DOHH2 (cell line): ENCODE data around the gene MGME1.

Experiments used
- H3F3A ChIP-seq: fragments of 200-600 bp; sonication (generic), shearing (Covaris generic); 2 replicates; pipeline ENCODE4 v1.6.0; 2016; ENCODE audit warnings: antibody characterized with exemption, mild to moderate bottlenecking; ENCODE audit not compliant: control insufficient read depth, insufficient read depth
- H3K27ac ChIP-seq: fragments of 200-600 bp; sonication (generic); 2 replicates; pipeline ENCODE4 v1.5.1; 2014; ENCODE audit warnings: low read depth, mild to moderate bottlenecking, low read length, moderate library complexity
- H3K27me3 ChIP-seq: fragments of 200-600 bp; sonication (generic); 2 replicates; pipeline ENCODE4 v1.6.1; 2014; ENCODE audit warnings: mild to moderate bottlenecking, low read length, mixed read lengths; ENCODE audit not compliant: control insufficient read depth
- H3K36me3 ChIP-seq: fragments of 200-600 bp; sonication (generic); 2 replicates; pipeline ENCODE4 v1.6.1; 2014; ENCODE audit warnings: mild to moderate bottlenecking, low read length, moderate library complexity, mixed read lengths; ENCODE audit not compliant: control insufficient read depth
- H3K4me1 ChIP-seq: fragments of 200-600 bp; sonication (generic); 2 replicates; pipeline ENCODE4 v1.6.1; 2014; ENCODE audit warnings: mild to moderate bottlenecking, low read length, mixed read lengths; ENCODE audit not compliant: control insufficient read depth
- H3K4me2 ChIP-seq: fragments of 200-600 bp; sonication (generic); 2 replicates; pipeline ENCODE4 v1.6.0; 2014; ENCODE audit warnings: mild to moderate bottlenecking, low read length, moderate library complexity
- H3K4me3 ChIP-seq: fragments of 200-600 bp; sonication (generic); 2 replicates; pipeline ENCODE4 v1.5.1; 2014; ENCODE audit warnings: mild to moderate bottlenecking, low read length, mixed read lengths
- H3K79me2 ChIP-seq: fragments of 200-600 bp; sonication (generic); 2 replicates; pipeline ENCODE4 v1.6.1; 2014; ENCODE audit warnings: mild to moderate bottlenecking, low read length, mixed read lengths; ENCODE audit not compliant: control insufficient read depth
- H3K9me2 ChIP-seq: fragments of 200-600 bp; sonication (generic); replicated peaks from 2 replicates; pipeline ENCODE4 v1.6.1; 2014; ENCODE audit warnings: mild to moderate bottlenecking, low read length, mixed read lengths; ENCODE audit not compliant: control insufficient read depth
- H3K9me3 ChIP-seq: fragments of 200-600 bp; sonication (generic); 2 replicates; pipeline ENCODE4 v1.6.1; 2014; ENCODE audit warnings: antibody characterized with exemption, low read length, mixed read lengths; ENCODE audit not compliant: control insufficient read depth, insufficient read depth
- H4K20me1 ChIP-seq: fragments of 200-600 bp; sonication (generic); 2 replicates; pipeline ENCODE4 v1.6.0; 2014; ENCODE audit warnings: low read depth, mild to moderate bottlenecking, antibody characterized with exemption, low read length, moderate library complexity; ENCODE audit not compliant: control insufficient read depth, insufficient read depth
- EZH2phosphoT487 ChIP-seq: fragments of 200-600 bp; sonication (generic); IDR thresholded peaks from 2 replicates; pipeline ENCODE4 v1.6.1; 2017; ENCODE audit warnings: borderline replicate concordance, mild to moderate bottlenecking, antibody characterized with exemption, low read length, moderate library complexity, mixed read lengths
- TF ChIP-seq, protein P1 (sequence below): fragments of 200-600 bp; sonication (generic); IDR thresholded peaks from one replicate; pipeline ENCODE4 v1.5.1; 2014; ENCODE audit warnings: antibody characterized with exemption, mild to moderate bottlenecking, low read depth, low read length; ENCODE audit not compliant: poor library complexity, severe bottlenecking

Gene MGME1

DNA sequence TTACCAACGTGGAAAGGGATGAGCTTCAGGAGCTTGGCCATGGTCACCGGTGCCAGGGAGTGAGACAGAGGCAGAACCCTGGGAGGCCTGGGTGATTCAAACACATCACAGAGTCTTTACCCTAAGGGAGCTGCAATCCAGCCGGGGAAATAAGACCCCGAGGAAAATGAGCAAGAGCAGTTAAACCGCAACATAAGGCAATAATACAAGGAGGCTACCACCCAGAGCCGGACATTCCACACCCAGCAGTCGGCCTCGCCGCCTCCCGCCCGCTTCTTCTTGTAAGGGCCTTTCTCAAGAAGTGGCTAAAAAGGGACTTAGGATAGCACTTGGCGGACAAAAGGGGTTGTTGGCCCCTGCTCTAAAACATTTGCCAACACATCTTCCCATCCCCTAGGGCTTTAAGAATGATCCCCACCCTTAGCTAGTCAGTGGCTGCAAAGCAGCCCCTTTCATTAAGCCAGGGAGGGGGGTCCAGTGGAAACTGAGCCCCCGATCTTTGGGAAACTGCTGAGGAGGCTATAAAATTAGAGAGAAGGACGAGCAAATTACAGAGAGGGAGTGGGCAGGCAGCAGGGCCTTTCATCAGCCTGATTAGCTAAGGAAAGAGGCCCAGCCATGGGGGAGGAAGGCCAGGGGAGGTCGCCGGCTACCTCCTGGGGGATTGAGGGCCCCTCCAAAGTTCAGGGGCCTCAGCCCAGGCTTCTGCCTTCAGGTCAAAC lies 34.5 kb upstream of the MGME1 start:
- Histone ChIP-seq H3K36me3 (no peaks in the 10 kb centered on the region), H3K27me3 (no peaks in the 10 kb centered on the region), H3K9me2 (no peaks in the 10 kb centered on the region), H3F3A (peaks cover 11% of the 10 kb centered on the region), H3K9me3 (no peaks in the 10 kb centered on the region), H3K4me1 (peaks cover 14% of the 10 kb centered on the region), H3K79me2 (no peaks in the 10 kb centered on the region), H3K27ac (no peak overlapping the region), H3K4me2 (no peak overlapping the region), H3K4me3 (no peak overlapping the region), H4K20me1 (no peaks in the 10 kb centered on the region)
- TF ChIP-seq EZH2phosphoT487: no peak
- TF ChIP-seq, protein P1, sequence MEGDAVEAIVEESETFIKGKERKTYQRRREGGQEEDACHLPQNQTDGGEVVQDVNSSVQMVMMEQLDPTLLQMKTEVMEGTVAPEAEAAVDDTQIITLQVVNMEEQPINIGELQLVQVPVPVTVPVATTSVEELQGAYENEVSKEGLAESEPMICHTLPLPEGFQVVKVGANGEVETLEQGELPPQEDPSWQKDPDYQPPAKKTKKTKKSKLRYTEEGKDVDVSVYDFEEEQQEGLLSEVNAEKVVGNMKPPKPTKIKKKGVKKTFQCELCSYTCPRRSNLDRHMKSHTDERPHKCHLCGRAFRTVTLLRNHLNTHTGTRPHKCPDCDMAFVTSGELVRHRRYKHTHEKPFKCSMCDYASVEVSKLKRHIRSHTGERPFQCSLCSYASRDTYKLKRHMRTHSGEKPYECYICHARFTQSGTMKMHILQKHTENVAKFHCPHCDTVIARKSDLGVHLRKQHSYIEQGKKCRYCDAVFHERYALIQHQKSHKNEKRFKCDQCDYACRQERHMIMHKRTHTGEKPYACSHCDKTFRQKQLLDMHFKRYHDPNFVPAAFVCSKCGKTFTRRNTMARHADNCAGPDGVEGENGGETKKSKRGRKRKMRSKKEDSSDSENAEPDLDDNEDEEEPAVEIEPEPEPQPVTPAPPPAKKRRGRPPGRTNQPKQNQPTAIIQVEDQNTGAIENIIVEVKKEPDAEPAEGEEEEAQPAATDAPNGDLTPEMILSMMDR: no peak

DNA sequence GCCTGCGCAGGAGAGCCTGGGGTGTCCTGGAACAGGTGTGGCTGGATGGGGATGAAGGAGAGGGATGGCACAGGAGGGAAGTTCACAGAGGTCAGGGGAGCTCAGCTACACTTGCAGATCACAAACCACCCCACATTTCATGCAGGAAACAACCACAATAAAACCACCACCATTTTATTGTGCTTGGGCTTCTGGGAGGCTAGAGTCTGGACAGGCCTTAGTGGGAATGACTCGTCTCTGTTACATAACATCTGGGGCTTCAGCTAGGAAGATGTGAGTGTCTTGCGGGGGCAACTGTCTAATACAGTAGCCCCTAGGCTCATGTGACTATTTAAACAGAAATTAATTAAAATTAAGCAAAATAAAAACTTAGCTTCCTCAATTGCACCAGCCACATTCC lies 33.6 kb upstream of the MGME1 start:
- Histone ChIP-seq H3K79me2 (no peaks in the 10 kb centered on the region), H3K27ac (no peak overlapping the region), H3F3A (peaks cover 20% of the 10 kb centered on the region), H3K4me3 (no peak overlapping the region), H3K4me2 (no peak overlapping the region), H3K9me2 (no peaks in the 10 kb centered on the region), H3K4me1 (peaks cover 21% of the 10 kb centered on the region), H3K27me3 (no peaks in the 10 kb centered on the region), H3K9me3 (no peaks in the 10 kb centered on the region), H4K20me1 (no peaks in the 10 kb centered on the region), H3K36me3 (no peaks in the 10 kb centered on the region)
- no peak for TF ChIP-seq EZH2phosphoT487
- TF ChIP-seq, protein P1: no peak

DNA sequence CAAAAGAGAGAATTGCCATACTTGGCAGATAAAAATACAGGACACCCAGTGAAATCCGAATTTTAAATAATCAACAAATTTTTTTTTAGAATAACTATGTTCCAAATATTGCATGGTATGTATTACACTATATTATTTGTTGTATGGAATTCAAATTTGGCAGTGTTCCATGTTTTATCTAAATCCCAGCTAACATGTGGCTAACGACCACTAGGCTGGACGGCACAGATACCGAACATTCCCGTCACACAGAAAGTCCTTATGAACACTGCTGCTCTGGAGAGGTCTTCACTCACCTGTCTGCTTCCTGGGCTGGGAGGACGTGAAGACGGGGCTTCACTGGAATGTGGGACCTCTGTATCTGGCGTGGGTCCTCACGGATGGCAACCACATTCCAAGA lies 33.1 kb upstream of the MGME1 start:
- Histone ChIP-seq H3K79me2 (no peaks in the 10 kb centered on the region), H3K36me3 (peaks cover 5% of the 10 kb centered on the region), H4K20me1 (no peaks in the 10 kb centered on the region), H3K4me3 (no peak overlapping the region), H3K27me3 (no peaks in the 10 kb centered on the region), H3F3A (peaks cover 26% of the 10 kb centered on the region), H3K4me1 (peaks cover 27% of the 10 kb centered on the region), H3K4me2 (no peak overlapping the region), H3K9me3 (no peaks in the 10 kb centered on the region), H3K9me2 (no peaks in the 10 kb centered on the region), H3K27ac (no peak overlapping the region)
- TF ChIP-seq EZH2phosphoT487: no peak
- TF ChIP-seq, protein P1: no peak
